ENCODE measurements around the gene DNER. TPM values are rescaled to one million over a fixed set of nuclear protein-coding genes. Genes with fewer than 3 reads are reported as not detected.

DNER gene
- polyA plus RNA-seq, 3 donors = 0.12 to 0.20 (median 0.16) TPM

DNA sequence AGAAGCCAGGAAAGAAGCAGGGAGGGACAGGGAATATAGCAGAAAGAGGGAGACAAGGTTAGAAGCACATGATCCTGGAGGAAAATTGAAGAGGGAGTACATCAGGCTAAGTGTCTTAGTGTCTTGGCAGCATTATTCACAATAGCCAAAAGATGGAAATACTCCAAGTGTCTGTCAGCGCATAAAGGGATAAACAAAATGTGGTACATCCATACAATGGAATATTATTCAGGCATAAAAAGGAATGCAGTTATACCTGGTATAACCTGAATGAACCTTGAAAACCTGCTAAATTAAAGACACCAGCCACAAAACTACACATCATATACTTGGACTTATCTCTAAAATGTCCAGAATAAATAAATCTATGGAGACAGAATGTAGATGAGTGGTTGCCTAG lies 224.2 kb downstream of the DNER start:
- H3K4me2 ChIP-seq (replicated peaks; ENCODE audit: extremely low read depth, low read length, poor library complexity, severe bottlenecking) = no peak overlapping the region
- peaks cover 0 to 3% of the 10 kb centered on the region in 2 donors for H3K9me3 ChIP-seq (replicated peaks in 1 of 2; ENCODE audit: control insufficient read depth in 1 of 2, insufficient read depth in 1 of 2, low read length in 2 of 2)
- intact Hi-C loops (cut with micrococcal nuclease) = no loop called here
- no peaks in the 10 kb centered on the region for H3K4me1 ChIP-seq (ENCODE audit: control insufficient read depth in 1 of 2, insufficient read depth in 2 of 2, low read length in 2 of 2)
- no peak overlapping the region for H3K27ac ChIP-seq (ENCODE audit: low read depth in 1 of 2, low read length in 2 of 2)
- no peak for DNase-seq
- peaks cover 6 to 14% (median 8%) of the 10 kb centered on the region in 7 donors for H3K9me3 Mint-ChIP-seq
- no peaks in the 10 kb centered on the region for H3K4me1 Mint-ChIP-seq
- no peaks in the 10 kb centered on the region for H3K36me3 Mint-ChIP-seq
- no peak overlapping the region for H2AFZ ChIP-seq (ENCODE audit: insufficient read depth, low read depth, low read length, poor library complexity, severe bottlenecking)
- no peak overlapping the region for H3K4me3 Mint-ChIP-seq
- no peaks in the 10 kb centered on the region for H3K79me2 ChIP-seq (ENCODE audit: insufficient read depth, low read length)
- H3K27ac Mint-ChIP-seq = no peak overlapping the region
- H3K27me3 ChIP-seq (ENCODE audit: control insufficient read depth in 2 of 2, insufficient read depth in 2 of 2, low read length in 2 of 2) = no peaks in the 10 kb centered on the region
- WGBS (ENCODE audit: insufficient coverage) = no CpG with 5 or more reads among the region's 1 CpG
- no peak overlapping the region for H3K4me3 ChIP-seq (replicated peaks in 1 of 3; ENCODE audit: low read depth in 2 of 3, low read length in 3 of 3)
- H3K27me3 Mint-ChIP-seq (ENCODE audit: low read depth in 3 of 3) = peaks cover 2 to 7% (median 4%) of the 10 kb centered on the region in 3 donors
- TF ChIP-seq, protein P1, sequence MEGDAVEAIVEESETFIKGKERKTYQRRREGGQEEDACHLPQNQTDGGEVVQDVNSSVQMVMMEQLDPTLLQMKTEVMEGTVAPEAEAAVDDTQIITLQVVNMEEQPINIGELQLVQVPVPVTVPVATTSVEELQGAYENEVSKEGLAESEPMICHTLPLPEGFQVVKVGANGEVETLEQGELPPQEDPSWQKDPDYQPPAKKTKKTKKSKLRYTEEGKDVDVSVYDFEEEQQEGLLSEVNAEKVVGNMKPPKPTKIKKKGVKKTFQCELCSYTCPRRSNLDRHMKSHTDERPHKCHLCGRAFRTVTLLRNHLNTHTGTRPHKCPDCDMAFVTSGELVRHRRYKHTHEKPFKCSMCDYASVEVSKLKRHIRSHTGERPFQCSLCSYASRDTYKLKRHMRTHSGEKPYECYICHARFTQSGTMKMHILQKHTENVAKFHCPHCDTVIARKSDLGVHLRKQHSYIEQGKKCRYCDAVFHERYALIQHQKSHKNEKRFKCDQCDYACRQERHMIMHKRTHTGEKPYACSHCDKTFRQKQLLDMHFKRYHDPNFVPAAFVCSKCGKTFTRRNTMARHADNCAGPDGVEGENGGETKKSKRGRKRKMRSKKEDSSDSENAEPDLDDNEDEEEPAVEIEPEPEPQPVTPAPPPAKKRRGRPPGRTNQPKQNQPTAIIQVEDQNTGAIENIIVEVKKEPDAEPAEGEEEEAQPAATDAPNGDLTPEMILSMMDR (IDR thresholded peaks at IDR 0.05) = no peak
- H3K9ac ChIP-seq (ENCODE audit: insufficient read depth, low read length, poor library complexity, severe bottlenecking) = no peak overlapping the region
- H4K20me1 ChIP-seq (ENCODE audit: insufficient read depth, low read length) = no peaks in the 10 kb centered on the region
- no peaks in the 10 kb centered on the region for H3K36me3 ChIP-seq (replicated peaks in 1 of 2; ENCODE audit: control insufficient read depth in 1 of 2, insufficient read depth in 2 of 2, low read length in 2 of 2)

DNA sequence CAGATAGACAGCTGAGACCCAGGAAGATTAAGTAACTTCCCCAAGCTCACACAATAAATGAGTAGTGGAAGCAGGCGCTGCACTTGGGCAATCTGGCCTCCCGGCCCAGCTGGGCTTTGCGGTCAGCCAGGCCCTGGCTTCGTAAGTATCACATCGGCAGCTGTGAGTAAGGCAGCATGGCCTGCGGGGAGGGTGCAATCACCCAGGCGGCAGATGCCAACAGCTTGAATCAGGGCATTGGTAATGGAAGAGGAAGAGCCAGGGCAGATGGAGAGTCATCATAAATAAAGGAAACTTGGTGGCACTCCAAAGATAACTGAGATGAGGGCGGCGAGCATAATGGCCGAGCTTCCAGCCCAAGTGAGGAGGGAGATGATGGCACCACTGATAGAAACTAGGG lies 225.3 kb downstream of the DNER start:
- Histone ChIP-seq H3K27ac (ENCODE audit: low read depth in 1 of 2, low read length in 2 of 2) (no peak overlapping the region), H2AFZ (ENCODE audit: insufficient read depth, low read depth, low read length, poor library complexity, severe bottlenecking) (no peak overlapping the region), H3K27me3 (ENCODE audit: control insufficient read depth in 2 of 2, insufficient read depth in 2 of 2, low read length in 2 of 2) (no peaks in the 10 kb centered on the region), H3K4me2 (replicated peaks; ENCODE audit: extremely low read depth, low read length, poor library complexity, severe bottlenecking) (no peak overlapping the region), H3K9ac (ENCODE audit: insufficient read depth, low read length, poor library complexity, severe bottlenecking) (no peak overlapping the region), H4K20me1 (ENCODE audit: insufficient read depth, low read length) (no peaks in the 10 kb centered on the region), H3K4me3 (replicated peaks in 1 of 3; ENCODE audit: low read depth in 2 of 3, low read length in 3 of 3) (no peak overlapping the region), H3K9me3 (replicated peaks in 1 of 2; ENCODE audit: control insufficient read depth in 1 of 2, insufficient read depth in 1 of 2, low read length in 2 of 2) (peaks cover 0 to 3% of the 10 kb centered on the region in 2 donors), H3K36me3 (replicated peaks in 1 of 2; ENCODE audit: control insufficient read depth in 1 of 2, insufficient read depth in 2 of 2, low read length in 2 of 2) (no peaks in the 10 kb centered on the region), H3K79me2 (ENCODE audit: insufficient read depth, low read length) (no peaks in the 10 kb centered on the region), H3K4me1 (ENCODE audit: control insufficient read depth in 1 of 2, insufficient read depth in 2 of 2, low read length in 2 of 2) (no peaks in the 10 kb centered on the region)
- WGBS (ENCODE audit: insufficient coverage) = 90% methylated on average over 10 of the region's 10 CpGs
- Mint-ChIP-seq H3K36me3 (no peaks in the 10 kb centered on the region), H3K4me3 (no peak overlapping the region), H3K27ac (no peak overlapping the region), H3K9me3 (peaks cover 6 to 12% (median 8%) of the 10 kb centered on the region in 7 donors), H3K27me3 (ENCODE audit: low read depth in 3 of 3) (peaks cover 2 to 7% (median 4%) of the 10 kb centered on the region in 3 donors), H3K4me1 (no peaks in the 10 kb centered on the region)
- no peak for DNase-seq
- intact Hi-C loops (cut with micrococcal nuclease) = no loop called here
- TF ChIP-seq, protein P1 (IDR thresholded peaks at IDR 0.05) = no peak
